Astrocyte of the hippocampus (primary cell): ENCODE data around the gene DMRT1.

Experiments
- DNase-seq: peaks from one replicate; pipeline ENCODE4 v3.0.0; 2011; ENCODE audit warnings: low read depth, low spot score

DMRT1 gene

DNA sequence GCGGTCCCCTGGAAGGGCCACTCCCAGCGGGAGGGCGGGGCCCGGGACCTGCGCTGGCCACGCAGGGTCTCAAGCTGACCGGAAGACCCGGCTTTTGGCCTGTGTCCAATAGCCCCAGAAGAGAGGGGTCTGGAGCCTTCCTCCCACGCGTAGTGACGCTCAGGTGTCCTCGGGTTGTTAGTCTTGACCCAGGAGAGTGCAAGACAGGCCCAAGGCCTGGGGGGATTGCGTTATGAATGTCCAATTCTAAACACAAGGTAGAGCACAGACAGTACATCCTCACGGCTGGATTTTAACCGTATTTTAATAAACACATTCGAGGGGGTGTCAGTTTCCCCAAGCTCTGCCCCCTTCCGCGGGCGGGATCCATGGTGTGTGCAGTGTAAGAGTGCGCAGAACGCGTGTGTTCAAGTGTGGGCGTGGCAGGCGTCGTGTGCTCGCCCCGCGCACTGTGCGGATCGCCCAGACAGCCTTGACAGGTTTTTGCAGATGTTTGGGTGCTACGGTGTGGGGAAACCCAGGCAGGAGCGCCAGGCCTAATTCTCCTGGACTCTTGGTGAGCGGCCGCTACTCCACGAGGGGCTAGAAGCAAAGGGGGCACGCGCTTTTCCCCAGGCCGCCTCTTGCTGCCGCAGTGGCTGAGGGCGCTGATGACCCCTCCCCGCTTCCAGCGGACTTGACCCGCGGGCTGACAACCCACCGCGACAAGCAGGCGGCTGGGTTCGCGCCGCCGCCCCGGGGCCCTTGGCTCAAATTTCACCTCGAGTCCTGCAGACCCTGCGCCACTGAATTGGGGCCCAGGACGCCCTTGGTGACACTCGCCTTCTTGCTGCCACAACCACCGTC, 128.9 kb downstream of the DMRT1 start:
- DNase-seq = no peak

DNA sequence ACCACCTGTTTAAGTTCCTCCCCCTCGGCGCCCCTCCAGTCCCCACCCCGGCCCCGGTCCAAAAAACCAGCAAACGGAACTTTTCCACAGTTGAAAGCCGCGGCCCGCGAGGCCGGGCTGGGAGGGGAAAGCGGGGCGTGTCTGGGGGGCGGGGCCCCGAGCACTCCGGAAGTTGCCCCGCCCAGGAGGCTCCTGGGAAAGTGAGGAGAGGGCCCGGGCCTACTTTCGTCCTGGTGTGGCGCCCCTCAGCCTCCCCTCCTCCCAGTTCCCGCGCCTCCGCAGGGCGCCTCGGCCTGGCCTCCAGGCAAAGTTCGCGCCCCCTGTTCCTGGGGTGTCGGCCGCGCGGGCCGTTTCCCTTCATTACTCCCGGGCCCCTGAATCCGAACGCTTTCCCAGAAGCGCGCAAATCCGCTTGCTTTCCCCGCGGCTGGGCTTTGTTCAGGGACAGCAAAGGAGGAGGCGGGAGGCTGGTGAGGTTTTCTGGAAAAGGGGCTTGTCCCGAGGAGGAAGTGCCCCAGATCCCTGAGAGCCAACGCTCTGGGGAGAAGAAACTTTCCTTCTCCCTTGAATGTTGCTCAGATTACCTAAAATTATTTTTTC, 130.5 kb downstream of the DMRT1 start:
- no peak for DNase-seq

DNA sequence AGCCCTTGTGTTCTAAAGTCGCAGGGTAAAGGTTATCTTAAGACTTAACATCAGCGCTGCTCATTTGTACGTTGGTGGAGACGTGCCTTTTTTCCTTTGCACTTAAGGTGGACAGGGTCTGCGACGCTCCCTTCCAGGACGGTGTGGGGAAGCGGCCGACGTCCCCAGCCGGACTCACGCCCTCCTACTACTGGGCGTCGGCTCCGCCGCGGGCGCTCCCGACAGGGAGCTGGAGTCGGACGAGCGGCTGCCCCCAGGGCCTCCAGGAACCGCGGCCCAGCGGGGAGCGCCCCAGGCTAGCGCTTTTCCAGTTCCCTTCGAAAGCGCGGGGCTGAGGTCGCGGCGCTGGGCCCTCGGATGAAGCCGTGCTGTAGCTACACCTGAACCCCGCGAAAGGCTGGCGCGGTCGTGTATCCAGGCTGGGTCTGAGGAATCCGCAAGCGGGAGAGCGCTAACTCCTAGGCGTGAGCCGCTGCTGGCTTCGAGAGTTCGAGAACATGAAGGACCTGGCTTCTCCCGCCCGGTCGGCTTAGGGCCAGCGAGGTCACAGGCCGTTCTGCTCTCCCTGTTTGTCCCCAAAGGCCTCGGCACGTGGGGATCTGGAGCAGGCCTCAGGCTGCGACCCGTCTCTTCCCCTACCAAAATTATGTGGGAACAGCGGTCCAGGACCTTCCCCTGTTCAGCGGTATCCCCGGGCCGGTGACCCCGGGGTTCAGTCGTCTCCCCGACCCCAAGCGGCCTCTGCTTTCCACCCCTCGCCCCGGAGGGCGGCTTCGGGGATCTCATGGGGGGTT, 131.2 kb downstream of the DMRT1 start:
- no peak for DNase-seq

GRCh38 chr9:973295-973834, 131.9 kb downstream of the DMRT1 start:
- DNase-seq = no peak

GRCh38 chr9:974031-974995, 132.8 kb downstream of the DMRT1 start:
- DNase-seq = no peak

- DNase-seq = no peak
These were observed 133.7 kb downstream of the DMRT1 start for GRCh38 chr9:974996-975739.

DNA sequence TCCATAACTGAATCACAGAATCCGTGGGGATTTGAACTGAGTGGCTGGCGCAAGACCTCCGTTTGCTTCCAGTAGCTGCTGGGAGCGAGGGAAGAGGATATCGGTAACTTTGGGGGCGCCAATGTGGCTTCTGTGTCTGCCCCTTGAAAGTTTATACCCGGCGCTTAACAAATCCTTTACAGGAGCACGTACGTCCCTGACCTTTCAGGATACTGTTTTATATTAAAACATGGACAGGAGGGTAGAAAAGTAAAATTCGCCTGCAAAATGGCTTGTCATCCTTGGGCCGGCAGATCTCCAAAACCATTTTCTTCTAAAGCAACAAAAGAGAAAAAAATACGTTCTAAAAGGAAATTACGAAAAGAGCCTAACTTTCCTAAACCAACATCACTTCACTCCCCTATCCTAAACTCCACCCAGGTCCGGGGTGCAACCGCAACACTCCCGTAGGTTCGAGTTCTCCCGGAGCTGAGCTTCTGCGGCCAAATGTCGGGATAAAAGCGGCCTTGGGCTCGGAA, 134.3 kb downstream of the DMRT1 start:
- DNase-seq = no peak

DNA sequence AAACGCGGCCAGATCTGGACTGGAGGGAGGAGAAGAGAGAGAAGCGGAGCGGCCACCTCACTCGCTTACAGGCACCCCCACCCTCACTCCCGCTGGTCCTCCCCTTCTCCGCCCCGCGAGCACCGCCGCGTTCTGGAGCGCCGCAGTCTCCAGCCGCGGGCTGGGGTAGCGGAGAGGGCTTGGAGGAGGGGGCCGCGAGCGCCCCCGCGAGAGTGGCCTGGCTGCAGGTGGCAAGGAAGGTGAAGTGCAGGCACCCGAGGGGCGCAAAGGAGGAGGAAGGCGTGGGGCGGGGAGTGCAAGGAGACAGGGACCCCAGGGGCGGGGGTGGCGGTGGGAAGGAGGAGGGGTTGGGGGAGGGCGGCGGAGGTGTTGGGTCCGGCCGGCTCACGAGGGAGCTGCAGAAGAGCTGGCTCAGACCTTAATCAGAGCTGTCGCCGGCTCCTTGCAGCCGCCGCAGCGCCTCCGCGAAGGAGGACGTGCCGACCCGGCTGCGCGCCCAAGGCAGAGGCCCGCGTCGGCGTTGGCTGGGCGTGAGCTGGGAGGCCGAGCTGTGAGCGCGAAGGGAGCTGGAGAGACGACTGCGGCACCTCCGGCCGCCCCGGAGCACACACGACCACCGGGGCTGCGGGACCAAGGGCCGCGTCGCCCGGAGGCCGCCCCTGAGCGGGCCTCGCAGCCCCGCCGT, 134.9 kb downstream of the DMRT1 start, which contains the start of gene DMRT3:
DMRT3 (plus strand) TSS at position 398 of the 685 bp plus-strand sequence. CDS start 347 bp downstream, outside the sequence.
- peak; percentile 37 for DNase-seq

DNA sequence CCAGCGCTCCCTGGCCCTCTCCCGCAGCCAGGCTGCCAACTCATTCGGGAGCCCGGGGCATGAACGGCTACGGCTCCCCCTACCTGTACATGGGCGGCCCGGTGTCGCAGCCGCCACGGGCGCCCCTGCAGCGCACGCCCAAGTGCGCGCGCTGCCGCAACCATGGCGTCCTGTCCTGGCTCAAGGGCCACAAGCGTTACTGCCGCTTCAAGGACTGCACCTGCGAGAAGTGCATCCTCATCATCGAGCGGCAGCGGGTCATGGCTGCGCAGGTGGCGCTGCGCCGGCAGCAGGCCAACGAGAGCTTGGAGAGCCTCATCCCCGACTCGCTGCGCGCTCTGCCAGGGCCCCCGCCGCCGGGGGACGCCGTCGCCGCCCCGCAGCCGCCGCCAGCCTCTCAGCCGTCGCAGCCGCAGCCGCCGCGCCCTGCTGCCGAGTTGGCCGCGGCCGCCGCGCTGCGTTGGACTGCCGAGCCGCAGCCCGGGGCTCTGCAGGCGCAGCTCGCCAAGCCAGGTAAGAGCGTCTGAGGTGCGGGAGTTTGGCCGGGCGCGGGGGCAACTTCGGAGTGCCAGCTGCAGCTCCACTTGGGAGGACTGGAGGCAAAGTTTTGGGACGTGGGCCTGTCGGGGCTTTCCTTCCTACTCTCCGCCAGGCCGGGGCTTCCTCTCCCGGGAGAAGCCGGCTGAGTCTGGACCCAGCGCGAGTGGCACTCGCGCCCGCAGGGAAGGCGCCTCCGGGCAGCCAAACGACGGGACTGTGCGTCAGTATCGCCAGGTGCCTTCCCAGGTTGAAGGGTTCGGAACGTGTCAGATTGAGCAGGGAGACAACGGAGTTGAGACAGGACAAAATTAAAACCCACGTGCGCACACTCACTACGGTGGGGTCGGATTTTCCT, 135.7 kb downstream of the DMRT1 start:
- peak; percentile 23 for DNase-seq

DNA sequence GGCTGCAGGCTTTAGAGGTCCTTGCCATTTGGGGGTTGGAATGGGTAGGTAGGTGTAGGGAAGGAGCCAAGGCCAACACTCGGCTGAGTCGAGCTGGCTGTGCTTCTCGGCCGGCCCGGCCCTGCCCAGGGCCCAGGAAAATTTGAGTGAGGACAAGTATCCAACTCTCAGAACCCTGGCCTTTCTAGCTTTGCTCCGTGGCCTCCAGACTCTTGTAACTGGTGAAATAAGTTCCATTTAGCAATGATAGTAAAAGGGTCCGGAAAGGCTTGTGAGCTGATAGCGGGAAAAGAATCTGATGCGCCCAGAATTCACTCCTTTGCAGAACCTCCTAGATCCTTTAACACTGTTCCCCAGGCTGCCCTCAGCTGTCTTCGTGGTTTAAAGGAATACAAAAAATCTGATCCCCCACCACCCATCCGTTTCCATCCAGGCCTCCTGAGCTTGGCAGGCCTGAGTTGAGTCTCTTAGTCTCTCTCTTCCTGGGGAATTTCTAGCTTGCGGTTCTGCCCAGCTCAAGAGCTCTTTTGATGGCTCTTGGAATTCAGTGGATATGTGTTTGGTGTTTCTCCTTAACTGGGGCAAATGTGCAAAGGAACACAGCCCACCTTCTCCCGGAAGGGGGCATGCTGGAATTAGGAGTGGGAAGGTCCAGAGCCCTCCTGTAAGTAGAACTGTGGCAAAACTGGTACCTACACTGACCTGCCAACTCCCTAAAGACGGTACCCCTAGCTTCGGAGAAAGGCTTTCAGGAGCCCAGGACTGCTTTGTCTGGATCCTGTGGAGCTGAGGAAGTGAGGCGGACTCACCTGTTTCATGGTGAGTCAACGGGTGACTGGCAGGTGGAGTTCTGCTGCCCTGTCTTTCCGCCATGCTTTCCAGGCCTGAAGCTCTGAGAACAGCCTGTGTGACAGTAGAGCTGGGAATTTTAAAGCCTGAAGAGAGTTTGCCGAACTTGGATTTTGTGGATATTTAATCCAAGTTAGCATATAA, 136.6 kb downstream of the DMRT1 start:
- DNase-seq = no peak

DNA sequence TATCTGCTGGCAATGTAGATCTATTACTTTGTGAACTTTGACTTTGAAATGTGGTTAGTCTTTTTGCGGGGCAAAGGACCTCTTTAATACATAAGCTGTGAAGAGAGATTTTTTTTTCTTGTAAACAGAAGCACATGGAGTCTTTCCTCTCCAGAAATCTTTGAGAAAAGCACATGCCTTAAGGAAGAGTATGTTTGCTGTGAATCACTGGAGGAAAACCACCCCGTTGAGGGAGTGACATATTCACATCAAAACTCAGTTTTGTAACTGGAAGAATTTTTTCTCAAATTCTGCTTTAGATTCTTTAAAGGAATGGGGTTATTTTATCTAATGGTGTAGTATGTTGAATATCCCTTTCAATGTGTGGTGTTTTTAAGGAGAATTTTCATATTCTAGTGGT, 138.5 kb downstream of the DMRT1 start:
- no peak for DNase-seq

- no peak for DNase-seq
These were observed 139.1 kb downstream of the DMRT1 start for GRCh38 chr9:980640-981039.

- DNase-seq = no peak
These were observed 140.0 kb downstream of the DMRT1 start for GRCh38 chr9:981491-981898.

- DNase-seq = no peak
These were observed 141.1 kb downstream of the DMRT1 start for GRCh38 chr9:982394-983230.

DNA sequence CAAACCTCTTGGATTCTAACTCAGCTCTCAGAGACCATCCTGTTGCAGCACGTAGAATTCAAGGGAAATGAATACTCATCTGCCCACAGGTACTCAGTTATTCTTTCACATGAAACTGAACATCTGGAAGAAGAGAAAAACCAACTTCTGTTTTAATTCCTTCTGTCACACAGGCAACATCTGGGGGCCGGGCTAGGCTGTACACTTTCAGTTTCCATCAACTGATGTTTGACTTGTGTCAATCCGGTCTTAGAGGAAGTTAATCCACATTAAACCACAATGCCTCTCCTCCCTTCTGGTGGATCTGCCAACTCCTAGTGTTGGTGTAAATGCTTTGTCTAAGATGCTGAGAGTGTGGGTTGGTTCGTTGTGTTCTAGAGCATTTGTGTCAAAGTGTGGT, 152.5 kb downstream of the DMRT1 start:
- DNase-seq = no peak

GRCh38 chr9:995192-995591, 153.7 kb downstream of the DMRT1 start:
- DNase-seq = no peak
